Right ventricle myocardium superior (tissue), 1 donor: Measurements from ENCODE around the gene ADGRG3. TPM values are rescaled to one million over a fixed set of nuclear protein-coding genes. Genes with fewer than 3 reads are reported as not detected.
"Not testable (repeated sequence)": the region's sequence is repeated elsewhere in the genome, so short reads cannot be mapped to it uniquely, and the experiment has no call there.

Experiments used
- ATAC-seq: fragments of 200-7000 bp; cut with Tn5 transposase; one replicate; pipeline ENCODE4 v1.9.1; 2020; ENCODE audit warnings: mild to moderate bottlenecking; ENCODE audit not compliant: poor library complexity
- DNase-seq: peaks from one replicate; pipeline ENCODE4 v3.0.0-alpha.2; 2020
- intact Hi-C: fragments of 100-400 bp; cut with DNase I; formaldehyde crosslinking; loops from one replicate; pipeline ENCODE4 v1.11.2; 2022
- total RNA-seq: library from RNA; stranded (reverse); fragmentation: NEBNext Ultra II Directional; extraction: Animal tissue kit (Norgen Biotek cat#: 25700); gene quantifications from one replicate; pipeline ENCODE4 v1.2.1, GENCODE V29; 2021
- donor health status: DM: no; HTN: yes; CAD: no; lungs with severe emphysema.

ADGRG3 gene
- total RNA-seq, 1 donor from 2014 or later = 0.48 TPM

DNA sequence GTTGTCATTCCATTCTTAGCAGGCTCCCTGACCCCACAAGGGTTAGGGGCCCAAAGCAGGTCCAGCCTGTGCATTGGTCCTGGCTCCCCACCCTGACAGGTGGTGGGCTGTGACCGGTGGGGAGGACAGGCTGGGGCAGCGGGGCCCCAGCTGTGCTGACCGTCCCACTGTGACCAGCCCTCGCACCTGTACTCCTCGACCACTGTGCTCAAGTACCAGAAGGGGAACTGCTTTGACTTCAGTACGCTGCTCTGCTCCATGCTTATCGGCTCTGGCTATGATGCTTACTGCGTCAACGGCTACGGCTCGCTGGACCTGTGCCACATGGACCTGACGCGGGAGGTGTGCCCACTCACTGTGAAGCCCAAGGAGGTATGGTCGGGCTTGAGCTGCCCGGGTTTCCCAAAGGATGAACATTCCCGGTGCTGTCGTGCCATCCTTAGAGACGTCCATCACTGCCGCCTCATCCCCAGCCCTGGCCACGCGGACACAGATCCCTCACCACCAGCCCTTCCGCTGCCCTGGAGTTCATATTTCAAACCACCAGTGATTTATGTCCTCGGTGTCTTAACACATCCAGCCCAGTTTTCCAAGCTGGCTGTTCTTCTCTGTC, 33.8 kb downstream of the ADGRG3 start:
- DNase-seq (no peak), ATAC-seq (no peak)
- intact Hi-C loops = no loop called here

GRCh38 chr16:57703416-57704010, 35.4 kb downstream of the ADGRG3 start:
- ATAC-seq (no peak), DNase-seq (no peak)
- intact Hi-C loops = no loop called here

DNA sequence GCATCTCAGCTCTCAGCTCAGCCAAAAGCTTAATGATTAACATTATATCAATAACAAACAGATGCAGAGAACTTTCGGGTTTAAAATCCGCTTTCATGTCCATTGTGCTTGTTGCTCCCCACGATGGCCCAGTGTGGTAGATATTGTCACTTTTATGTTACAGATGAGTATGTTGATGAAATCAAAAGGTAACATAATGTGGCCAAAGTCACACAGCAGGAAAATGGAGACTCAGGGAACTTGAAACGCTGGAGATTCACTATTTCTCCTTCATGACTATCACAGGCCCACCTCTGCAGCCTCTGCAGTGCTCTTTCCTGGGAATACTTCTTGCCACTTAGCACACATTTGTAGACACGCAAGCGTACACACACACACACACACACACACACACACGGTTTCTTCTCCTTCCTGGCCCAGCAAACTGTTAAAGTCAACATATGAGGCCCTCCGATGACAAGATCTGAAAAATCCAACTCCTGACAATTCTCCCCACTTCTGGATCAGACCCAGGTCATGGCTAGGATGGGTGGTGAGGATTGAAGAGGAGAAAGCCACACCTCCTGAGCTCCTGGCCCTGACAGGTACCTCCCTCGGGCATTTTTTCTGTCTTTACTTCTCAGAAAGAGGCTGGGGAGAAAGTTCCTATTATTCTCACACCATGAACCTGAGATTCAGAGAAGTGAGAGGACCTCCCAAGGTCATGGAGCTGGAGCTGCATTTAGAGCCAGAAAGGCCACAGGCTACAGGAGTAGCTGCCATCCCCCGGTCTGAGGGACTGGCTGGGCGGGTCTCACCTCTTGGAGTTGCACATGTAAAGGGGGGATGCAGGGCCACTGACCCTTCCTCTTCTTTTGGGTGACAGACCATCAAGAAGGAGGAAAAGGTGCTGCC, 36.2 kb downstream of the ADGRG3 start:
- ATAC-seq (no peak), DNase-seq (no peak)
- intact Hi-C loops = no loop called here

GRCh38 chr16:57704905-57705852, 37.1 kb downstream of the ADGRG3 start:
- ATAC-seq (no peak), DNase-seq (no peak)
- intact Hi-C loops = no loop called here

DNA sequence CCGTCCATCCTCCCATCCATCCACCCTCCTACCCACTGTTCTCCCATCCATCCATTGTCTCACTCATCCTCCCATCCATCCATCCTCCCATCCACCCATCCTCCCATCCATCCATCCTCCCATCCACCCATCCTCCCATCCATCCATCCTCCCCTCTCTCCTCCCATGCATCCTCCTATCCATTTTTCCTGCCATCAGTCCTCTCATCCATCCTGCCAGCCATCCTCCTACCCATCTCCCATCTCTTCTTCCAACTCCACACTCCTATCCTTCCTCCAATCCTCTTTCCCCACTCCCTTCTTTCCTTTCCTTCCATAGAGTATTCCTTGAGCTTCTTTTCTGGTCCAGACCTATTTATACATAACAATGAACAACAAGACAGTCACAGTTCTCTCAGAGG, 38.6 kb downstream of the ADGRG3 start:
- no peak for ATAC-seq
- no peak for DNase-seq
- intact Hi-C loops = no loop called here

DNA sequence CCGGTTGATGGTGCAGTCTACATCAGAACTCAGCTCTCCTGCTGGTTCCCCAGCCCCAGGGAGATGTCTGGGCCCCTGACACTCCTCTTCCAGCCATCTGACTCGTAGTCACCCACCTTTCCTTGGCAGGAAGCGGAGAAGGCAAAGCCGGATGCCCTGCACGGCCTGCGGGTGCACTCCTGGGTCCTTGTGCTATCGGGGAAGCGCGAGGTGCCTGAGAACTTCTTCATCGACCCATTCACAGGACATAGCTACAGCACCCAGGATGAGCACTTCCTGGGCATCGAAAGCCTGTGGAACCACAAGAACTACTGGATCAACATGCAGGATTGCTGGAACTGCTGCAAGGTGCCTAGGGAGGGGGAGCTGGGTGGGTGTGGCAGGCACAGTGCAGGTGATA, 39.2 kb downstream of the ADGRG3 start:
- intact Hi-C loops = no loop called here
- ATAC-seq = no peak
- DNase-seq = no peak

GRCh38 chr16:57708168-57708567, 40.1 kb downstream of the ADGRG3 start:
- ATAC-seq = no peak
- no peak for DNase-seq
- intact Hi-C loops = no loop called here

DNA sequence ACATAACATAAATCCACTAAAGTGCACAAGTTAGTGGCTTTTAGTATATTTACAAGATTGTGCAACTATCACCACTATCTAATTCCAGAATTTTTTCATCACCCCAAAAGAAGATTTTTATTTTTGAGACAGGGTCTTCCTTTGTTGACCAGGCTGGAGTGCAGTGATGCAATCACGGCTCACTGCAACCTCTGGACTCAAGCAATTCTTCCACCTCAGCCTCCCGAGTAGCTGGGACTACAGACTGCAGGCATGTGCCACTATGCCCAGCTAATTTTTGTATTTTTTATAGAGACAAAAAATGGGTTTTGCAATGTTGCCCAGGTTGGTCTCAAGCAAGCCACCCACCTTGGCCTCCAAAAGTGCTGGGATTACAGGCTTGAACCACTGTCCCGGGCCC, 41.6 kb downstream of the ADGRG3 start:
- intact Hi-C loops = no loop called here
- DNase-seq = no peak
- ATAC-seq = no peak

DNA sequence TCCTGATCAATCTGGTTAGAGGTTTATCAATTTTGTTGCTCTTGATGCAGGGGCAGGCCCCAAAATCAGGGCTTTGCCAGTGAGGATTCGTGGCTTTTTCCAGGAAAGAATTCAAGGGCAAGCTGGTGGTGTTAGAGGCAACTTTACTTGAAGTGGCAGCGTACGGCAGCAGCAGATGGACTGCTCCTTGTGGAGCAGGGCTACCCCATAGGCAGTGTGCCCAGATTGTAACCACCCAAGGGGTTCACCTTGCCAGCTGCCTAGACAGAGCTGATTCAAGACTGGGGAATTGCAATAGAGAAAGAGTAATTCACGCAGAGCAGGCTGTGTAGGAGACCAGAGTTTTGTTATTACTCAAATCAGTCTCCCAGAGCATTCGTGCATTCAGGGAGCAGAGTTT, 43.2 kb downstream of the ADGRG3 start:
- DNase-seq (no peak), ATAC-seq (no peak)
- intact Hi-C loops = no loop called here

- intact Hi-C loops = no loop called here
- no peak for DNase-seq
- no peak for ATAC-seq
Measured at GRCh38 chr16:57711993-57712392, 43.9 kb downstream of the ADGRG3 start.

DNA sequence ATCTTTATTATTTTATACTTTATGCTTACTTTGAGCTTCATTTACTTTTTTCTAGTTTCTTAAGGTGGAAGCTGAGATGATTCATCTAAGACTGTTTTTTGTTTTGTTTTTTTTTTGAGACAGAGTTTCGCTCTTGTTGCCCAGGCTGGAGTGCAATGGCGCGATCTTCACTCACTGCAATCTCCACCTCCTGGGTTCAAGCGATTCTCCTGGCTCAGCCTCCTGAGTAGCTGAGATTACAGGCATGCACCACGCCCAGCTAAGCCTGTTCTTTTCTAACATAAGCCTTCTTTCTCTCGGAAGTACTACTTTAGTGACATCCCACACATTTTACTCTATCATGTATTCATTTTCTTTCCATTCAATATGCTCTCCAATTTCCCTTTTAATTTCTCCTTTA, 44.5 kb downstream of the ADGRG3 start:
- DNase-seq, ATAC-seq, intact Hi-C loops: not testable (repeated sequence)

GRCh38 chr16:57713596-57713995, 45.5 kb downstream of the ADGRG3 start:
- intact Hi-C loops = no loop called here
- DNase-seq = no peak
- ATAC-seq = no peak

- intact Hi-C loops = no loop called here
- ATAC-seq (no peak), DNase-seq (no peak)
Measured at GRCh38 chr16:57714047-57714446, 45.9 kb downstream of the ADGRG3 start.

DNA sequence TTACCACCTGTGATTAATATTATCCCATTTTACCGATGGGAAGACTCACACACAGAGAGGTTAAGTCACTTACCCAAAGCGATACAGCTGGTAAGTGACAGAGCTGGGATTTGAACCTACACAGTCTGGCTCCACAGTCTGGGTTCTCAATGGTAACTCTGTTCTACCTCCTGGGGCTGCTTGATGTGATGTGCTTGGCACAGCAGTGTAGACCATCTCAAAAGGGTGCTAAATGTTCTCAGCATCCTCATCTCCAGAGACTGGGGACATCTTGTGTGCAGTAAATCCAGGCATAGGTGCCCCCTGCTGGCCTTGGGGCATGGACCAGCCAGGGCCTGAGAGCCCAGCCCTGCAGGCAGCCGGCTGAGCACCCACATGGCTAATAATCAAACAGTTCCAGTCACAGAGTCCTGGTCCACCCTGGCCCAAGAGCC, 52.1 kb downstream of the ADGRG3 start:
- intact Hi-C loops = loop anchor here (5.0 to 10.0 kb wide), 2 partner anchors 115 to 143 kb away; no protein-coding TSS in a partner anchor
- DNase-seq = peak; percentile 62
- peak; percentile 67 for ATAC-seq

- intact Hi-C loops = loop anchor here (5.0 to 10.0 kb wide), 2 partner anchors 117 to 144 kb away; no protein-coding TSS in a partner anchor
- ATAC-seq (no peak), DNase-seq (no peak)
Measured at GRCh38 chr16:57721356-57722209, 53.5 kb downstream of the ADGRG3 start.

- no peak for ATAC-seq
- intact Hi-C loops = loop anchor here (5.0 to 10.0 kb wide), 2 partner anchors 117 to 145 kb away; no protein-coding TSS in a partner anchor
- no peak for DNase-seq
Measured at GRCh38 chr16:57722210-57722499, 54.0 kb downstream of the ADGRG3 start.

- ATAC-seq (no peak), DNase-seq (no peak)
- intact Hi-C loops = loop anchor here (5.0 to 10.0 kb wide), 2 partner anchors 118 to 145 kb away; no protein-coding TSS in a partner anchor
Measured at GRCh38 chr16:57722651-57723050, 54.5 kb downstream of the ADGRG3 start.

GRCh38 chr16:57723170-57723569, 55.1 kb downstream of the ADGRG3 start:
- no peak for DNase-seq
- ATAC-seq = no peak
- intact Hi-C loops = loop anchor here (5.0 to 10.0 kb wide), 2 partner anchors 118 to 146 kb away; no protein-coding TSS in a partner anchor
